Immature natural killer cell (primary cell): ENCODE results near the gene TLE2. TPM values are rescaled to one million over a fixed set of nuclear protein-coding genes. Genes with fewer than 3 reads are reported as not detected.
"Not testable (repeated sequence)": the region's sequence is repeated elsewhere in the genome, so short reads cannot be mapped to it uniquely, and the experiment has no call there.

ENCODE experiments used
- DNase-seq, 3 donors: peaks; one replicate each; pipeline ENCODE4 v3.0.0; 2022; ENCODE audit warnings: mixed read lengths in 1 of 3
- H3K27ac Mint-ChIP-seq, 6 donors: one replicate each; pipeline ENCODE4 v1.8.0; 2020; ENCODE audit warnings: mixed read lengths in 6 of 6, mild to moderate bottlenecking in 5 of 6, inconsistent platforms in 4 of 6, moderate library complexity in 3 of 6
- H3K27me3 Mint-ChIP-seq, 3 donors: one replicate each; pipeline ENCODE4 v1.8.0; 2020 to 2021; ENCODE audit warnings: low read depth in 3 of 3, mild to moderate bottlenecking in 3 of 3, mixed read lengths in 3 of 3, moderate library complexity in 3 of 3, inconsistent platforms in 1 of 3
- H3K36me3 Mint-ChIP-seq, 3 donors: one replicate each; pipeline ENCODE4 v1.8.0; 2020; ENCODE audit warnings: mixed read lengths in 3 of 3, inconsistent platforms in 2 of 3, mild to moderate bottlenecking in 2 of 3
- H3K4me1 Mint-ChIP-seq, 2 donors: one replicate each; pipeline ENCODE4 v1.8.0; 2020; ENCODE audit warnings: inconsistent platforms in 2 of 2, mild to moderate bottlenecking in 2 of 2, mixed read lengths in 2 of 2, moderate library complexity in 1 of 2
- H3K4me3 Mint-ChIP-seq, 5 donors: one replicate each; pipeline ENCODE4 v1.8.0; 2020; ENCODE audit warnings: mild to moderate bottlenecking in 5 of 5, mixed read lengths in 5 of 5, inconsistent platforms in 3 of 5, moderate library complexity in 3 of 5
- H3K9me3 Mint-ChIP-seq, 6 donors: one replicate each; pipeline ENCODE4 v1.8.0; 2020; ENCODE audit warnings: mild to moderate bottlenecking in 6 of 6, mixed read lengths in 6 of 6, inconsistent platforms in 4 of 6, moderate library complexity in 3 of 6
- polyA plus RNA-seq, 3 donors: library from polyadenylated mRNA; unstranded; fragments of 300-500 nt; fragmentation: Illumina TruSeq; gene quantifications; one replicate each; pipeline ENCODE4 v1.2.3, GENCODE V29; 2021

TLE2 gene
- polyA plus RNA-seq, 3 donors from 2014 or later = 1.2 to 2.4 (median 1.3) TPM

DNA sequence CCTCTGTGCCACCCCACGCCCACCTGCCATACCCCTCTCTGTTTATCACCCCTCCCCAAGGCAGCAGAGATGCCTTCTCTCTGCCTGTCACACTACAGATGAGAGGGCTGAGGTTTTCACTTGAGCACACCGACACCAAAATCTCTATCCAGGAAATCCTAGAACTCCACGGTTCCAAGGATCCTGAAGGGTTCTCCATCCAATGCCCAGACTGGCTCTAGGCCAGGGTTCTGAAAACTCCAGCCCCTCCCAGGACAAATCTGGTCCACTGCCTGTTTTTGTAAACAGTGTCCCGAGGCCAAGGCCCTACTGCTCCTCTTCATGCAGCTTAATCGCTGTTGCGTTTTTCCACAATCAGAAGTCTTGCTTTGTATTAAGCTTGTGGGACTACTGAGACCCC lies 20.1 kb downstream of the TLE2 start:
- H3K4me3 Mint-ChIP-seq = no peak overlapping the region
- H3K9me3 Mint-ChIP-seq = no peaks in the 10 kb centered on the region
- H3K4me1 Mint-ChIP-seq = no peaks in the 10 kb centered on the region
- H3K36me3 Mint-ChIP-seq = no peaks in the 10 kb centered on the region
- no peak for DNase-seq
- H3K27ac Mint-ChIP-seq = no peak overlapping the region
- peaks cover 0 to 3% (median 0%) of the 10 kb centered on the region in 3 donors for H3K27me3 Mint-ChIP-seq

GRCh38 chr19:3007975-3008374 lies 21.1 kb downstream of the TLE2 start:
- Mint-ChIP-seq H3K9me3 (no peaks in the 10 kb centered on the region), H3K27ac (no peak overlapping the region), H3K4me1 (no peaks in the 10 kb centered on the region), H3K4me3 (no peak overlapping the region), H3K36me3 (peaks cover 0 to 2% (median 0%) of the 10 kb centered on the region in 3 donors), H3K27me3 (peaks cover 0 to 3% (median 2%) of the 10 kb centered on the region in 3 donors)
- DNase-seq = no peak

DNA sequence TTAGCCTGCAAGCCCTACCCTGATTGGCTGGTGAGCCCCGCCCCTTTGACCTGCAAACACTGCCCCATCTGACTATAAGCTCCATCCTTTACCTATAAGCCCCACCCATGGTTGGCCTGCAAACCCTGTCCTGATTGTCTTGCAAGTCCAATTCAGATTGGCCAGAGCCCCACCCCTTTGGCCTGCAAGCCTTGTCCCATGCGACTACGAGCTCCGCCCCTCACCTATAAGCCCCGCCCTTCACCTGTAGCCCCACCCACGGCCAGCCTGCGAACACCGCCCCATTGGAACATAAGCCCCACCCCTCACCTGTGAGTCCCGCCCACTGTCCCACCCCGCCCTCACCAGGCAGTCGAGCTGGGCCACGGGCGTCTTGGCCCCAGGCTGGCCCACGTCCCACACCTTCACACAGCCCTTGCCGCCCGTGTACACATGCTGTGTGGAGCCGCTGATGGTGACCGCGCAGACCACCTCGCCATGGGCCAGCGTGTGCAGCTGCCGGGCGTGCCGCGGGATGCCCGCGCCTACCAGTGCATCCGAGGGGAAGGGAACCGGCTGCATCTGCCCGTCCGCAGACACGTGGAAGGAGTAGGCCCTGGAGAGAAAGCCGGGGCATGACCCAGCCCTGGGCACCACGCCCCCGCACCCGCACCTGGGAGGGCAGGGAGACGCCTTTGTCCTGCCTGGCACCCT lies 22.9 kb downstream of the TLE2 start:
- peaks cover 0 to 2% (median 0%) of the 10 kb centered on the region in 3 donors for H3K36me3 Mint-ChIP-seq
- no peaks in the 10 kb centered on the region for H3K4me1 Mint-ChIP-seq
- H3K27me3 Mint-ChIP-seq = peaks cover 0 to 3% (median 3%) of the 10 kb centered on the region in 3 donors
- H3K9me3 Mint-ChIP-seq = no peaks in the 10 kb centered on the region
- H3K4me3 Mint-ChIP-seq = no peak overlapping the region
- H3K27ac Mint-ChIP-seq = no peak overlapping the region
- no peak for DNase-seq

GRCh38 chr19:3005345-3005744 lies 23.7 kb downstream of the TLE2 start:
- no peaks in the 10 kb centered on the region for H3K9me3 Mint-ChIP-seq
- DNase-seq = no peak
- H3K27ac Mint-ChIP-seq = no peak overlapping the region

DNA sequence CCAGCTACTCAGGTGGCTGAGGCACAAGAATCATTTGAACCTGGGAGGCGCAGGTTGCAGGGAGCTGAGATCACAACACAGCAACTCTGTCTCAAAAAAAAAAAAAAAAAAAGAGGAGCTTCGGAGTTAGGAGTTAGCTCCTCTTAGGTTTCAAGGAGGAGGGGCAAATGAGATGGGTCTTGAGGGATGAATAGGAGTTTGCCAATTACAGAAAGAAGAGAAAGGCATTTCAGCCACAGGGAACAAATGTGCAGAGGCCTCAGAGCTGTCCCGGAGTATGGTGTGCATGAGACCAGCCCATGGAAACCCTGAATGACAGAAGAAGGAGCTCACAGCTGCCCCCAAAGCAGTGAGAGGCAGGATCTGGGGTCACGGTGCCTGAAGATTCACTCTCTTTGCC lies 24.6 kb downstream of the TLE2 start:
- H3K36me3 Mint-ChIP-seq = peaks cover 0 to 2% (median 0%) of the 10 kb centered on the region in 3 donors
- H3K4me1 Mint-ChIP-seq = no peaks in the 10 kb centered on the region
- no peak overlapping the region for H3K4me3 Mint-ChIP-seq
- DNase-seq = no peak
- no peak overlapping the region for H3K27ac Mint-ChIP-seq
- H3K27me3 Mint-ChIP-seq = peaks cover 0 to 3% (median 3%) of the 10 kb centered on the region in 3 donors
- H3K9me3 Mint-ChIP-seq = no peaks in the 10 kb centered on the region

More at GRCh38 chr19:3005345-3005744, 23.7 kb downstream of the TLE2 start:
- Mint-ChIP-seq H3K4me1 (no peaks in the 10 kb centered on the region), H3K4me3 (no peak overlapping the region), H3K27me3 (peaks cover 0 to 3% (median 3%) of the 10 kb centered on the region in 3 donors), H3K36me3 (peaks cover 0 to 2% (median 0%) of the 10 kb centered on the region in 3 donors)

- peaks cover 0 to 2% (median 0%) of the 10 kb centered on the region in 3 donors for H3K36me3 Mint-ChIP-seq
- no peaks in the 10 kb centered on the region for H3K9me3 Mint-ChIP-seq
- peaks cover 0 to 3% (median 3%) of the 10 kb centered on the region in 3 donors for H3K27me3 Mint-ChIP-seq
- no peak overlapping the region for H3K27ac Mint-ChIP-seq
- no peak overlapping the region for H3K4me3 Mint-ChIP-seq
- H3K4me1 Mint-ChIP-seq = no peaks in the 10 kb centered on the region
- DNase-seq = no peak
Observed at GRCh38 chr19:3003046-3003445, 26.0 kb downstream of the TLE2 start.

DNA sequence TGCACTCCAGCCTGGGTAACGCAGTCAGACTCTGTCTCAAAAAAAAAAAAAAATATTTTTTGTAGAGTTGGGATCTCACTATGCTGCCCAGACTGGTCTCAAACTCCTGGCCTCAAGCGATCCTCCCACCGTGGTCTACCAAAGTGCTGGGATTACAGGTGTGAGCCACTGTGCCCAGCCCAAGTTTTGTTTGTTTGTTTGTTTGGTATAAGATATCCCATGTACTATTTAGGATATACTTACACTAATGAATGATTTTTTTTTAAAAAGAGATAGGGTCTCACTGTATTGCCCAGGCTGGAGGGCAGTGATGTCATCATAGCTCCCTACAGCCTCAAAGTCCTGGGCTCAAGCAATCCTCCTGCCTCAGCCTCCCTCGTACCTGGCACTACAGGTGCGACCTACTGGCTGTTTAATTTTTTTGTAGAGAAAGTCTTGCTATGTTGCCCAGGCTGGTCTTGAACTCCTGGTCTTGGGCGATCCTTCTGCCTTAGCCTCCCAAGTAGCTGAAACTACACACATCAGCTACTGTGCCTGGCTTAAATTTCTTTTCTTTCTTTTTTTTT lies 27.8 kb downstream of the TLE2 start:
- Mint-ChIP-seq H3K27ac (no peak overlapping the region), H3K27me3 (peaks cover 0 to 5% (median 3%) of the 10 kb centered on the region in 3 donors), H3K4me3 (no peak overlapping the region), H3K36me3 (peaks cover 0 to 2% (median 0%) of the 10 kb centered on the region in 3 donors), H3K9me3 (no peaks in the 10 kb centered on the region), H3K4me1 (no peaks in the 10 kb centered on the region)
- no peak for DNase-seq

DNA sequence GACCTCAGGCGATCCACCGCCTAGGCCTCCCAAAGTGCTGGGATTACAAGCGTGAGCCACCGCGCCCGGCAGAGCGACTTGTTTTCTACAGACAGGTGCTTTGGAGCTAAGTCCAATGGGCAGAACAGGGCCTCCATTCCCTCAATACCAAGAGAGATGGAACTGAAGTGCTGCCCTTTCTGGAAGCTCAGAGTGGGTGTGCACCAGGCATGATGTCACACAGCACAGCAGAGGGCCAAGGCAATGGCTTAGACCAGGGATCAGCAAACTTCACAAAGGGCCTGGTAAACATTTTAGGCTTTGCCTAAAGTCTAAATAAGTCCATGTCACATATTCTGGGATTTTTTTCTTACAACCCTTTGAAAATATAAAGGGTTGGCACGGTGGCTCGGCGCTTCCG lies 30.4 kb downstream of the TLE2 start:
- Mint-ChIP-seq H3K36me3 (peaks cover 0 to 2% (median 0%) of the 10 kb centered on the region in 3 donors), H3K27me3 (peaks cover 0 to 8% (median 0%) of the 10 kb centered on the region in 3 donors), H3K4me3 (no peak overlapping the region), H3K4me1 (no peaks in the 10 kb centered on the region), H3K9me3 (no peaks in the 10 kb centered on the region), H3K27ac (no peak overlapping the region)
- no peak for DNase-seq

DNA sequence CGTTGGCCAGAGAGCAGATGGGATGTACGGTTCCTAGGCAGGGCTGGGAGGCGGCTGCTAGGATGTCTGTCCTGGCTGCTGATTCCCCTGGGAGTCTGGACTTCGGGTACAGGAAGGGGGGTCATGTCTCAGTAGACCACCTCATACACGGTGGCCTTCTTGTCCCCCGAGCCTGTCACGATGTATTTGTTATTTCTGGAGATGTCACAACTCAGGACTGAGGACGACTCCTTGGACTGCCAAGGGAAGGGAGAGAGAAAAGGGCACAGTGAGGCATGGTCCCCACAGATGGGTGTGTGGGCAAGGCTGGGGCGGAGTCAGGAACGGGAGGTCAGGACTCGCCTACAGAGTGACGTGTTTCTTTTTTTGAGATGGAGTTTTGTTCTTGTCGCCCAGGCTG lies 31.4 kb downstream of the TLE2 start:
- no peaks in the 10 kb centered on the region for H3K36me3 Mint-ChIP-seq
- no peaks in the 10 kb centered on the region for H3K9me3 Mint-ChIP-seq
- no peak overlapping the region for H3K4me3 Mint-ChIP-seq
- no peak overlapping the region for H3K27ac Mint-ChIP-seq
- H3K27me3 Mint-ChIP-seq = peaks cover 0 to 5% (median 0%) of the 10 kb centered on the region in 3 donors
- DNase-seq = no peak
- H3K4me1 Mint-ChIP-seq = no peaks in the 10 kb centered on the region

GRCh38 chr19:2994588-2995131 lies 34.4 kb downstream of the TLE2 start:
- peaks cover 0 to 7% (median 0%) of the 10 kb centered on the region in 3 donors for H3K27me3 Mint-ChIP-seq
- H3K9me3 Mint-ChIP-seq = no peaks in the 10 kb centered on the region
- DNase-seq = no peak

GRCh38 chr19:2993579-2993978 lies 35.5 kb downstream of the TLE2 start:
- H3K27me3 Mint-ChIP-seq = peaks cover 0 to 10% (median 0%) of the 10 kb centered on the region in 3 donors
- no peak for DNase-seq
- H3K9me3 Mint-ChIP-seq = no peaks in the 10 kb centered on the region
- H3K27ac Mint-ChIP-seq = no peak overlapping the region
- H3K4me1 Mint-ChIP-seq = no peaks in the 10 kb centered on the region
- H3K4me3 Mint-ChIP-seq = no peak overlapping the region
- no peaks in the 10 kb centered on the region for H3K36me3 Mint-ChIP-seq

More at GRCh38 chr19:2994588-2995131, 34.4 kb downstream of the TLE2 start:
- Mint-ChIP-seq H3K4me1 (no peaks in the 10 kb centered on the region), H3K36me3 (no peaks in the 10 kb centered on the region), H3K27ac (no peak overlapping the region), H3K4me3 (no peak overlapping the region)

- Mint-ChIP-seq H3K4me3 (no peak overlapping the region), H3K4me1 (no peaks in the 10 kb centered on the region), H3K27ac (no peak overlapping the region), H3K9me3 (no peaks in the 10 kb centered on the region), H3K27me3 (peaks cover 0 to 11% (median 0%) of the 10 kb centered on the region in 3 donors), H3K36me3 (no peaks in the 10 kb centered on the region)
- DNase-seq = no peak
Observed at GRCh38 chr19:2992958-2993357, 36.1 kb downstream of the TLE2 start.

DNA sequence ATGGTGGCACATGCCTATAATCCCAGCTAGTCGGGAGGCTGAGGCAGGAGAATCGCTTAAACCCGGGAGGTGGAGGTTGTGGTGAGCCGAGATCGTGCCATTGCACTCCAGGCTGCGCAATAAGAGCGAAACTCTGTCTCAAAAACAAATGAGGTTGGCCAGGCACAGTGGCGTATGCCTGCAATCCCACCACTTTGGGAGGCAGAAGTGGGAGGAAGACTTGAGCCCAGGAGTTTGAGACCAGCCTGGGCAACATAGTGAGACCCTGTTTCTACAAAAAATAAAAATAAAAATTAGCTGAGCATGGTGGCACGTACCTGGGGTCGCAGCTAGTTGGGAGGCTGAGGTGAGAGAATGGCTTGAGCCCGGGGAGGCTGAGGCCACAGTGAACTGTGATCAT lies 36.7 kb downstream of the TLE2 start:
- not testable (repeated sequence) for H3K27me3 Mint-ChIP-seq, H3K4me3 Mint-ChIP-seq, H3K36me3 Mint-ChIP-seq, H3K4me1 Mint-ChIP-seq, H3K9me3 Mint-ChIP-seq, H3K27ac Mint-ChIP-seq, DNase-seq

GRCh38 chr19:2989236-2989946 lies 39.7 kb downstream of the TLE2 start:
- Mint-ChIP-seq H3K27me3 (peaks cover 0 to 8% (median 2%) of the 10 kb centered on the region in 3 donors), H3K4me3 (no peak overlapping the region), H3K4me1 (no peaks in the 10 kb centered on the region), H3K9me3 (no peaks in the 10 kb centered on the region), H3K27ac (no peak overlapping the region), H3K36me3 (no peaks in the 10 kb centered on the region)
- DNase-seq = no peak
